ENCODE data around the gene HOXC6. TPM values are rescaled to one million over a fixed set of nuclear protein-coding genes. Genes with fewer than 3 reads are reported as not detected.

The HOXC6 gene
- total RNA-seq, 4 donors from 2014 or later = 3.6 to 17.3 (median 7.2) TPM

DNA sequence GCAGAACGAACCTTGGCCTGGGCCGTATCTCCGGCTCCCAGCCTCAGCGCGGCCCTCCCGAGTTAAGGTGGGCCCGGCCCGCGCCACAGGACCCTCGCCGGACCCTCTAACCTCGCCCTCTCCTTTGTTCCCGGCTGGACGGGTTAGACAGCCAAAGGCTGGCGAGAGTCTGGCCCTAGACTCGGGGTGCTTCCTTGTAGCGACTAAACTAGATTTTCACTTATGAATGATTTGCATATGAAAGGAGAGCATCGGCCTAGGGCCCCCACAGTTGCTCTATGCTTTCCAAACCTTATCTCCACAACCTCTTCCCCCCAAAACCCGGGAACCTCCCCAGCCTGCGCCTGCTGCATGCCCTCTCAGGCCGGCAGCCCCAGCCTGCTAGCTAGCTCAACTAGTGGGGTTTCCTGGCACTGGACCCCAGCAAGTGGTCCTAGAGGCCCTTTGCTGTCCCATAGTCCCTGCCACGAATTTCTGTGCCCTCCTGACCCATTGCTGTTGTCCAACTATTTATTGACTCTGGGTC lies 6.6 kb downstream of the HOXC6 start:
- H3K4me1 ChIP-seq = peaks cover 0 to 97% (median 23%) of the 10 kb centered on the region in 4 donors
- 38 to 53% methylated on average over 12 to 16 of the region's 22 CpGs for WGBS, 2 donors
- H3K9me3 ChIP-seq = no peaks in the 10 kb centered on the region
- peak overlapping the region; percentile 38 to 77 (median 49) for H3K4me3 ChIP-seq
- no peak for TF ChIP-seq EP300 (IDR thresholded peaks at IDR 0.05)
- TF ChIP-seq POLR2A (IDR thresholded peaks at IDR 0.05) = no peak
- TF ChIP-seq, protein P1, sequence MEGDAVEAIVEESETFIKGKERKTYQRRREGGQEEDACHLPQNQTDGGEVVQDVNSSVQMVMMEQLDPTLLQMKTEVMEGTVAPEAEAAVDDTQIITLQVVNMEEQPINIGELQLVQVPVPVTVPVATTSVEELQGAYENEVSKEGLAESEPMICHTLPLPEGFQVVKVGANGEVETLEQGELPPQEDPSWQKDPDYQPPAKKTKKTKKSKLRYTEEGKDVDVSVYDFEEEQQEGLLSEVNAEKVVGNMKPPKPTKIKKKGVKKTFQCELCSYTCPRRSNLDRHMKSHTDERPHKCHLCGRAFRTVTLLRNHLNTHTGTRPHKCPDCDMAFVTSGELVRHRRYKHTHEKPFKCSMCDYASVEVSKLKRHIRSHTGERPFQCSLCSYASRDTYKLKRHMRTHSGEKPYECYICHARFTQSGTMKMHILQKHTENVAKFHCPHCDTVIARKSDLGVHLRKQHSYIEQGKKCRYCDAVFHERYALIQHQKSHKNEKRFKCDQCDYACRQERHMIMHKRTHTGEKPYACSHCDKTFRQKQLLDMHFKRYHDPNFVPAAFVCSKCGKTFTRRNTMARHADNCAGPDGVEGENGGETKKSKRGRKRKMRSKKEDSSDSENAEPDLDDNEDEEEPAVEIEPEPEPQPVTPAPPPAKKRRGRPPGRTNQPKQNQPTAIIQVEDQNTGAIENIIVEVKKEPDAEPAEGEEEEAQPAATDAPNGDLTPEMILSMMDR (IDR thresholded peaks at IDR 0.05) = no peak
- no peak for DNase-seq (ENCODE audit: low spot score in 2 of 2)
- H3K27ac ChIP-seq = peak overlapping the region; percentile 66 to 99 (median 82)
- peaks cover 0 to 5% (median 0%) of the 10 kb centered on the region in 3 donors for H3K36me3 ChIP-seq
- peaks cover 0 to 41% of the 10 kb centered on the region in 2 donors for H3K27me3 ChIP-seq

GRCh38 chr12:54035568-54036264 lies 7.5 kb downstream of the HOXC6 start:
- Histone ChIP-seq H3K9me3 (no peaks in the 10 kb centered on the region), H3K4me1 (peaks cover 0 to 95% (median 23%) of the 10 kb centered on the region in 4 donors), H3K27me3 (peaks cover 0 to 32% of the 10 kb centered on the region in 2 donors), H3K27ac (peak overlapping the region in 3 of 4 donors; percentile 69 to 99 (median 96)), H3K4me3 (no peak overlapping the region), H3K36me3 (no peaks in the 10 kb centered on the region)
- TF ChIP-seq EP300 (IDR thresholded peaks at IDR 0.05) (no peak), POLR2A (IDR thresholded peaks at IDR 0.05) (no peak)
- TF ChIP-seq, protein P1 (IDR thresholded peaks at IDR 0.05) = no peak
- WGBS, 2 donors = 49 to 64% methylated on average over 6 of the region's 6 CpGs
- no peak for DNase-seq (ENCODE audit: low spot score in 2 of 2)

DNA sequence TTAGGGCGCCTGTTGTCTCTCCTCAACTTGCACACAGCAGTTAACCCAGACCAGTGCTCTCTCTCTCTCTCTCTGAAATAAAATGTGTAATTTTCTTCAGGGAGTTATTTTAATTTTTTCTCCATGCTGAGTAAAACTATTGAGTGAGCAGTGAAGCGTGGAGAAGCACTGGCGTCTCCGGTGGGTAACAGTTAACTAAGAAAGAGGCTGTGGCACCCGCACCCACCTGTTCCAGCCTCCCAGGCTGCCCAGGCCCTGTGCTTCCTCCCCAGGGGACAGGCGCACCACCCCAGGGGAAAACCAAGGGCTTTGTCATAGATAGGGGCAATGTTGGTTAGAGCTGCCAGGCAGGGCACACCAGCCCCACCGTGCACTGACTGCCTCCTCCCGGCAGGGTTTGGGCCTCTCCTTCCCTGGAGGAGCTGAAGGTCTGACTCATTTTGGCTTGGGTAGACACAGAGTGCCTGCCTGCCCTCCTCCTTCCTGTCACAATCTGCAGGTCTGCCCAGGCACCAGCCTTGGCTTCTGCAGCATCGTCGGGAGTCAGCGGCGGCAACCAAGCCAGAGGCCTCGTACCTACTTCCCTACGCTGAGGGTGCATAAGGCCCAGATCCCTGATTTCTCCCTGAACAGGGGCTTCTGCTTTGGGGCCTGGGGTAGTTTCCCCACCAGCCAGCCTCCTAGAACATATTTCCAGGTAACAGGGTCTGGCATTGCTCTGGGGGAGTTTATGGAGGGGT lies 8.6 kb downstream of the HOXC6 start:
- no peak for DNase-seq (ENCODE audit: low spot score in 2 of 2)
- H3K27me3 ChIP-seq = peaks cover 0 to 23% of the 10 kb centered on the region in 2 donors
- H3K4me1 ChIP-seq = peaks cover 0 to 89% (median 23%) of the 10 kb centered on the region in 4 donors
- WGBS, 2 donors = 64 to 73% methylated on average over 13 to 14 of the region's 14 CpGs
- no peaks in the 10 kb centered on the region for H3K36me3 ChIP-seq
- peak overlapping the region in 1 of 4 donors; percentile 66 for H3K27ac ChIP-seq
- H3K4me3 ChIP-seq = no peak overlapping the region
- no peaks in the 10 kb centered on the region for H3K9me3 ChIP-seq
- TF ChIP-seq, protein P1 (IDR thresholded peaks at IDR 0.05) = no peak
- TF ChIP-seq EP300 (IDR thresholded peaks at IDR 0.05) = no peak
- no peak for TF ChIP-seq POLR2A (IDR thresholded peaks at IDR 0.05)

GRCh38 chr12:54037360-54038283 lies 9.4 kb downstream of the HOXC6 start:
- Histone ChIP-seq H3K36me3 (no peaks in the 10 kb centered on the region), H3K9me3 (no peaks in the 10 kb centered on the region), H3K27ac (peak overlapping the region in 2 of 4 donors; percentile 66 to 83), H3K4me3 (no peak overlapping the region), H3K4me1 (peaks cover 0 to 84% (median 23%) of the 10 kb centered on the region in 4 donors), H3K27me3 (peaks cover 0 to 14% of the 10 kb centered on the region in 2 donors)
- TF ChIP-seq EP300 (IDR thresholded peaks at IDR 0.05) (no peak), POLR2A (IDR thresholded peaks at IDR 0.05) (no peak)
- TF ChIP-seq, protein P1 (IDR thresholded peaks at IDR 0.05) = no peak
- no peak for DNase-seq (ENCODE audit: low spot score in 2 of 2)
- WGBS, 2 donors = 55 to 60% methylated on average over 14 of the region's 14 CpGs

Measured in tibial nerve (tissue), 4 donors.